ENCODE data around the gene EGR2. TPM values are rescaled to one million over a fixed set of nuclear protein-coding genes. Genes with fewer than 3 reads are reported as not detected.

EGR2 gene
- total RNA-seq, 1 donor from 2014 or later = 1.2 TPM

DNA sequence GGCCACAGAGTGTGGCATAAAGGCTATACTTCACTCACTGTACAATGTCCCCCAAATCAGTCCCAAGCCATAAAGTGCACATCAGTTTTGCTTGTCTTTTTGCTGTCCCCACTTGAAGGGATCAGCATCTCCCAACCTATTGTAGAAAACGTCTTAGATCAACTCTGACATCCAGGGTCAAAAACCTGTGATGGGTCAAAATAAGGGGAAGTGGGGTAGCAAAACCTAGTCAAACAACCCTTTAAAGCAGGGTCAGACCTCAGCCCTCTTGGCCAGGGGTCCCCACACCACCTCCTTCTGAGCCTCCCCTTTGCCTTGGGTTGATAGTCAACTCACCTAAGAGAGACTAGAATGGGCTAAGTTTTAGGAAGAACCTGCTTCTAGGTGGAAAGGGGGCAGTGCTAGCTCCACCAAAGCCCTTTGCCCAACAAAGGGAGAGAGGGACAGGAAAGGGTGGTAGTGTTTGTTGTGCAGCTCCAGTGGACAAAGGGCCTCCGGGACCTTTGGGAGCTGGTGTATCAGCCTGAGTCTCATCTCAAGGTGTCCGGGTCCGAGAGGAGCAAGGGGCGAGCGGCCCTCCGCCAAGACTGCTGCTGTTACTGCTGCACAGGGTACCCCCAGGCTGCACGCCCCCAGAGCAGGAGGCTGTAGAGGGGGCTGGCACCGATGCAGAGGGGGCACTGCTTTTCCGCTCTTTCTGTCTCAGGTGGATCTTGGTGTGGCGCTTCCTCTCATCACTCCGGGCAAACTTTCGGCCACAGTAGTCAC is 3.3 kb downstream of the EGR2 start:
- no peak for DNase-seq (ENCODE audit: low spot score)
- peaks cover 7% of the 10 kb centered on the region for H3K36me3 Mint-ChIP-seq (ENCODE audit: low read depth, unreplicated experiment)
- H3K9me3 Mint-ChIP-seq (ENCODE audit: unreplicated experiment) = no peaks in the 10 kb centered on the region
- TF ChIP-seq, protein P1, sequence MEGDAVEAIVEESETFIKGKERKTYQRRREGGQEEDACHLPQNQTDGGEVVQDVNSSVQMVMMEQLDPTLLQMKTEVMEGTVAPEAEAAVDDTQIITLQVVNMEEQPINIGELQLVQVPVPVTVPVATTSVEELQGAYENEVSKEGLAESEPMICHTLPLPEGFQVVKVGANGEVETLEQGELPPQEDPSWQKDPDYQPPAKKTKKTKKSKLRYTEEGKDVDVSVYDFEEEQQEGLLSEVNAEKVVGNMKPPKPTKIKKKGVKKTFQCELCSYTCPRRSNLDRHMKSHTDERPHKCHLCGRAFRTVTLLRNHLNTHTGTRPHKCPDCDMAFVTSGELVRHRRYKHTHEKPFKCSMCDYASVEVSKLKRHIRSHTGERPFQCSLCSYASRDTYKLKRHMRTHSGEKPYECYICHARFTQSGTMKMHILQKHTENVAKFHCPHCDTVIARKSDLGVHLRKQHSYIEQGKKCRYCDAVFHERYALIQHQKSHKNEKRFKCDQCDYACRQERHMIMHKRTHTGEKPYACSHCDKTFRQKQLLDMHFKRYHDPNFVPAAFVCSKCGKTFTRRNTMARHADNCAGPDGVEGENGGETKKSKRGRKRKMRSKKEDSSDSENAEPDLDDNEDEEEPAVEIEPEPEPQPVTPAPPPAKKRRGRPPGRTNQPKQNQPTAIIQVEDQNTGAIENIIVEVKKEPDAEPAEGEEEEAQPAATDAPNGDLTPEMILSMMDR (IDR thresholded peaks at IDR 0.05; ENCODE audit: unreplicated experiment) = no peak
- no peak overlapping the region for H3K4me3 Mint-ChIP-seq (ENCODE audit: unreplicated experiment)
- H3K27ac Mint-ChIP-seq (ENCODE audit: unreplicated experiment) = no peak overlapping the region
- peaks cover 20% of the 10 kb centered on the region for H3K4me1 Mint-ChIP-seq (ENCODE audit: unreplicated experiment)
- peaks cover 41% of the 10 kb centered on the region for H3K27me3 Mint-ChIP-seq (ENCODE audit: unreplicated experiment)

DNA sequence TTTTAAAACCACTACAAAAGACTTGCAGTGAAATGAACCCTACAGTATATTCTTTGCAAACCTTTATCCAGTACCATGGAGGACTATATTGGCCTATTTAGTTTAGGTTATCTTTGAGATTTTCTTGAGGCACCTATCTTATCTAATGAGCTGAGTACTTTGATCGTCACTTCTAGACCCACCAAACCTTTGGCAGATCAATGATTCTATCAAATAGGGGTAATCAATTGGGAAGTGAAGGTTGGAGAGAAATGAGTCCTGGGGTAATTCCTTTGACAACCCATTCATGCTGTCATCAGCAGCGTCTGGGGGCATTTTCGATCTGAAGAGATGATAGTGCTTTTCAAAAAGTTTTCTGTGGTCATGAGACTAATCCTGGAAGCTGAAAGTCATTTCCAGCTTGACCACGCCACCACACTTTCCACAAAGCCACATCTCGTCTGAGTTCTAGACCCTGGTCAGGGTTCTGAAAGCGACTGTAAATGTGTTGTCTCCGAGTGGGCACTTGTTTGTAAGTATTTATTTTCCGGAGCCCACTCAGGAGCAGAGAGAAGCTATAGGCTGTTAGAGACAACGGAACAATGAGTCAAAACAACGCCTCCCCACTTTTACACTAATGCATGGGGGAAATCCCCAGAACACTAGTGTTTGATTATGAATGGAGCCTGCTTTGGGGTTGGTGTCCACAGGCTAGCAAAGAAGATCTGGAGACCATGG is 4.8 kb downstream of the EGR2 start:
- H3K4me1 Mint-ChIP-seq (ENCODE audit: unreplicated experiment) = peaks cover 23% of the 10 kb centered on the region
- no peak overlapping the region for H3K4me3 Mint-ChIP-seq (ENCODE audit: unreplicated experiment)
- H3K36me3 Mint-ChIP-seq (ENCODE audit: low read depth, unreplicated experiment) = peaks cover 4% of the 10 kb centered on the region
- no peak for DNase-seq (ENCODE audit: low spot score)
- peaks cover 30% of the 10 kb centered on the region for H3K27me3 Mint-ChIP-seq (ENCODE audit: unreplicated experiment)
- TF ChIP-seq, protein P1 (IDR thresholded peaks at IDR 0.05; ENCODE audit: unreplicated experiment) = no peak
- H3K9me3 Mint-ChIP-seq (ENCODE audit: unreplicated experiment) = no peaks in the 10 kb centered on the region
- no peak overlapping the region for H3K27ac Mint-ChIP-seq (ENCODE audit: unreplicated experiment)

DNA sequence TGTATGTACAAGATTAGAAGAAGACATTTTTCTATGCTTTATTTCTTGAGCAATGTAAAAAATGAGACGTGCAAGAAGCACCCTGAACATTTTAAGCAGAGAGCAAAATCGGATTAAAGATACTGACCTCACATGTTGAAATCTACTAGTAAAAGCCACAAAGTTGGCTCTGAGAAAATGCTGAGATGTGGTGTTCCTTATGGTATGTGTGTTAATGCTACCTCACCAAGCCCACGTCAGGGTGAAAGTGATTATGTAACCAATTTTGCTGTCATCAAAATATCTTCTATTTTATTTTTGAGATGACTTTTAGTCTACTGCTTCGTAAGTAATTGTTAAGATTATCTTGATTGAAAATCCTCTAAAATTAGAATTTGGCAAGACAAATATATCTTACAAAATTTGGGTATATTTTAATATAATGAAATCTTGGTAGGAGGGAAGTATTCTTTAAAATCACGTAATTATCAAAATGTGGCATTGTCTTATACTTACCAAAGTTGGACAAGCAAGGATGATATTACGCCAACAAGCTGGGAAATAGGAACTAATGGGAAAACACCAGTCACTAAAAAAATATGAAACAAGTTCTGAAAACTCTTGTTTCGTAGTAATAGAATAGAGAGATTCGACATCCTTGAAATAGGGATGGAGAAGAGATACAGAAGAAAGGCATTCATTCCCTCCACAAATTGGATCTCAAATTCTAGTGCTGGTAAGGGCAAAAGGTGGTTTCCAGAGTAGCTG is 5.8 kb downstream of the EGR2 start:
- Mint-ChIP-seq H3K4me1 (ENCODE audit: unreplicated experiment) (peaks cover 21% of the 10 kb centered on the region), H3K36me3 (ENCODE audit: low read depth, unreplicated experiment) (no peaks in the 10 kb centered on the region), H3K27ac (ENCODE audit: unreplicated experiment) (no peak overlapping the region), H3K9me3 (ENCODE audit: unreplicated experiment) (no peaks in the 10 kb centered on the region), H3K27me3 (ENCODE audit: unreplicated experiment) (peaks cover 27% of the 10 kb centered on the region), H3K4me3 (ENCODE audit: unreplicated experiment) (no peak overlapping the region)
- no peak for DNase-seq (ENCODE audit: low spot score)
- TF ChIP-seq, protein P1 (IDR thresholded peaks at IDR 0.05; ENCODE audit: unreplicated experiment) = no peak

DNA sequence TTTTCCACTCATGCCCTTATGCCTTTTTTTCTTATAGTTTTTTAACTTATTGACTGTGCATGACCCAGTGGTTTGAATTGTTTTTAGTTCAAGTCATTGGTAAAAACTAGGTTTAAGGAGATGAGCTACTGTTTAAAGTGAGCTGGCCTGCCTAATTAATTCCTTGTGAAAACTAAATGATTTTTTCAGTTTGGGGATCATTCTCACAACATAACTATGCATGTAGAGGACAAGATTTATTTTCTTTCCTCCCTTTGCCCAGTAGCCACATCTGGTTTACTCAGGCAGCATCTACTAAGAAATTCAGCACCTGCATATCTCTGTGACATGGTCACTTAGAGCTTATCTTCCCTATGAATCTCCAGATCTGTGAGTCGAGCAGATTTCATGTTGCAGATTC is 9.9 kb downstream of the EGR2 start:
- Mint-ChIP-seq H3K27me3 (ENCODE audit: unreplicated experiment) (peaks cover 14% of the 10 kb centered on the region), H3K27ac (ENCODE audit: unreplicated experiment) (peak overlapping the region; percentile 67), H3K4me1 (ENCODE audit: unreplicated experiment) (peaks cover 24% of the 10 kb centered on the region), H3K36me3 (ENCODE audit: low read depth, unreplicated experiment) (no peaks in the 10 kb centered on the region), H3K4me3 (ENCODE audit: unreplicated experiment) (peak overlapping the region; percentile 89), H3K9me3 (ENCODE audit: unreplicated experiment) (no peaks in the 10 kb centered on the region)
- no peak for DNase-seq (ENCODE audit: low spot score)
- TF ChIP-seq, protein P1 (IDR thresholded peaks at IDR 0.05; ENCODE audit: unreplicated experiment) = no peak
